ENCODE data around the gene SNX2. TPM values are rescaled to one million over a fixed set of nuclear protein-coding genes. Genes with fewer than 3 reads are reported as not detected.
"Not testable (repeated sequence)": the region's sequence is repeated elsewhere in the genome, so short reads cannot be mapped to it uniquely, and the experiment has no call there.

Gene SNX2
- total RNA-seq, 1 donor from 2014 or later, result 53.2 TPM

GRCh38 chr5:122759241-122760070, 15.4 kb upstream of the SNX2 start:
- H3K36me3 Mint-ChIP-seq (ENCODE audit: unreplicated experiment), result no peaks in the 10 kb centered on the region
- peaks cover 3% of the 10 kb centered on the region for H3K4me1 Mint-ChIP-seq (ENCODE audit: unreplicated experiment)
- TF ChIP-seq, protein P1, sequence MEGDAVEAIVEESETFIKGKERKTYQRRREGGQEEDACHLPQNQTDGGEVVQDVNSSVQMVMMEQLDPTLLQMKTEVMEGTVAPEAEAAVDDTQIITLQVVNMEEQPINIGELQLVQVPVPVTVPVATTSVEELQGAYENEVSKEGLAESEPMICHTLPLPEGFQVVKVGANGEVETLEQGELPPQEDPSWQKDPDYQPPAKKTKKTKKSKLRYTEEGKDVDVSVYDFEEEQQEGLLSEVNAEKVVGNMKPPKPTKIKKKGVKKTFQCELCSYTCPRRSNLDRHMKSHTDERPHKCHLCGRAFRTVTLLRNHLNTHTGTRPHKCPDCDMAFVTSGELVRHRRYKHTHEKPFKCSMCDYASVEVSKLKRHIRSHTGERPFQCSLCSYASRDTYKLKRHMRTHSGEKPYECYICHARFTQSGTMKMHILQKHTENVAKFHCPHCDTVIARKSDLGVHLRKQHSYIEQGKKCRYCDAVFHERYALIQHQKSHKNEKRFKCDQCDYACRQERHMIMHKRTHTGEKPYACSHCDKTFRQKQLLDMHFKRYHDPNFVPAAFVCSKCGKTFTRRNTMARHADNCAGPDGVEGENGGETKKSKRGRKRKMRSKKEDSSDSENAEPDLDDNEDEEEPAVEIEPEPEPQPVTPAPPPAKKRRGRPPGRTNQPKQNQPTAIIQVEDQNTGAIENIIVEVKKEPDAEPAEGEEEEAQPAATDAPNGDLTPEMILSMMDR (IDR thresholded peaks at IDR 0.05), result no peak
- H3K27ac Mint-ChIP-seq (ENCODE audit: unreplicated experiment), result no peak overlapping the region
- H3K27me3 Mint-ChIP-seq (ENCODE audit: unreplicated experiment), result no peaks in the 10 kb centered on the region
- no peak for DNase-seq (ENCODE audit: extremely low spot score, unreplicated experiment)
- no peaks in the 10 kb centered on the region for H3K9me3 Mint-ChIP-seq (ENCODE audit: unreplicated experiment)
- H3K4me3 Mint-ChIP-seq (ENCODE audit: unreplicated experiment), result no peak overlapping the region

DNA sequence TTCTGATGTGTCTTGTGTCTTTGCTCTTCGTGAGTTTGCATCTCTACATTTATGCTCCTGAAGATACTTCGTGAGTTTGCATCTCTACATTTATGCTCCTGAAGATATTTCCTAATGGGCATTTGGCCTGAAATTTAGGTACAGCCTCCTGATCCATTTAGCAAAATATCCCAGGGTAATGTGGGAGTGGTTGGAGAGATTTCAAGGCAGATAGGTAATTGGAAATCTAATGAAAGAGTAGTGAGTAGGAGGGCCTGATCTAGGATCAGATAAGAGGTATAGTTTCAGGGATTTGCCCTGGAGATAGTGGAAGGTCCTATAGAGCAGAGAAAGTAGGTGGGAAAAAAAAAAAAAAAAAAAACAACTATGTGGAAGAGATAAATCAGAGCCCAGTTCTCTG, 14.6 kb upstream of the SNX2 start:
- TF ChIP-seq, protein P1 (IDR thresholded peaks at IDR 0.05), result no peak
- Mint-ChIP-seq H3K4me3 (ENCODE audit: unreplicated experiment) (no peak overlapping the region), H3K9me3 (ENCODE audit: unreplicated experiment) (no peaks in the 10 kb centered on the region), H3K27ac (ENCODE audit: unreplicated experiment) (no peak overlapping the region), H3K27me3 (ENCODE audit: unreplicated experiment) (no peaks in the 10 kb centered on the region), H3K4me1 (ENCODE audit: unreplicated experiment) (peaks cover 3% of the 10 kb centered on the region), H3K36me3 (ENCODE audit: unreplicated experiment) (no peaks in the 10 kb centered on the region)
- DNase-seq (ENCODE audit: extremely low spot score, unreplicated experiment), result no peak

DNA sequence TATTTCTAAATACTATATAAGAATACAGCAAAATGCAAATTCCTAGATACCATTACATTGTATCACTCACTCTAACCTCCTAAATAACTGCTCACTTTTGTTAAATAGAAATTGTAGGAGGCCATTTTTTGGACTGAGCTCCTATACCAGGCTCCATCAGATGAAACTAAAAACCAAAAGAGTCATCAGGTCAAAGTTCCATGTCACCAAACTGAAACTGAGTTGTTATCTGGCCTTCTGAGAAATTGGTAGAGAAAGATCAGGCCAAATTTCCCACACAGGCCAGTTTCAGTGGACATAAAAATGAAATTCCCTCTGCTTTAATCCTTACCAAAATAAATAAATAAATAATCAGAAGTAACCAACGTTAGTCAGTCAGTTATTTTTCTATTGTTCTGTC, 13.8 kb upstream of the SNX2 start:
- Mint-ChIP-seq H3K36me3 (ENCODE audit: unreplicated experiment) (no peaks in the 10 kb centered on the region), H3K27ac (ENCODE audit: unreplicated experiment) (no peak overlapping the region), H3K4me1 (ENCODE audit: unreplicated experiment) (peaks cover under 1% of the 10 kb centered on the region), H3K4me3 (ENCODE audit: unreplicated experiment) (no peak overlapping the region), H3K9me3 (ENCODE audit: unreplicated experiment) (no peaks in the 10 kb centered on the region), H3K27me3 (ENCODE audit: unreplicated experiment) (no peaks in the 10 kb centered on the region)
- TF ChIP-seq, protein P1 (IDR thresholded peaks at IDR 0.05), result no peak
- no peak for DNase-seq (ENCODE audit: extremely low spot score, unreplicated experiment)

GRCh38 chr5:122761896-122762295, 13.0 kb upstream of the SNX2 start:
- H3K27ac Mint-ChIP-seq (ENCODE audit: unreplicated experiment); H3K27me3 Mint-ChIP-seq (ENCODE audit: unreplicated experiment); H3K4me1 Mint-ChIP-seq (ENCODE audit: unreplicated experiment); H3K36me3 Mint-ChIP-seq (ENCODE audit: unreplicated experiment); H3K4me3 Mint-ChIP-seq (ENCODE audit: unreplicated experiment); H3K9me3 Mint-ChIP-seq (ENCODE audit: unreplicated experiment); DNase-seq (ENCODE audit: extremely low spot score, unreplicated experiment): not testable (repeated sequence)

GRCh38 chr5:122766130-122766529, 8.8 kb upstream of the SNX2 start:
- no peaks in the 10 kb centered on the region for H3K4me1 Mint-ChIP-seq (ENCODE audit: unreplicated experiment)

More at GRCh38 chr5:122766130-122766529, 8.8 kb upstream of the SNX2 start:
- TF ChIP-seq, protein P1 (IDR thresholded peaks at IDR 0.05), result no peak
- no peak for DNase-seq (ENCODE audit: extremely low spot score, unreplicated experiment)
- no peak overlapping the region for H3K27ac Mint-ChIP-seq (ENCODE audit: unreplicated experiment)
- H3K36me3 Mint-ChIP-seq (ENCODE audit: unreplicated experiment), result no peaks in the 10 kb centered on the region
- H3K27me3 Mint-ChIP-seq (ENCODE audit: unreplicated experiment), result peaks cover 16% of the 10 kb centered on the region
- no peak overlapping the region for H3K4me3 Mint-ChIP-seq (ENCODE audit: unreplicated experiment)
- no peaks in the 10 kb centered on the region for H3K9me3 Mint-ChIP-seq (ENCODE audit: unreplicated experiment)

All from osteocyte (in vitro differentiated cells).